SU-DHL-6 (cell line): ENCODE results near the gene OR6C76.

Experiments used
- EZH2phosphoT487 ChIP-seq: fragments of 200-600 bp; sonication (generic), shearing (Covaris generic); conservative IDR thresholded peaks from 2 replicates; pipeline ENCODE4 v1.6.1; 2018; ENCODE audit warnings: mild to moderate bottlenecking, antibody characterized with exemption, low read length, moderate library complexity, mixed read lengths
- TF ChIP-seq, protein P1 (sequence below): fragments of 200-600 bp; sonication (generic); IDR thresholded peaks from one replicate; pipeline ENCODE4 v1.5.1; 2017; ENCODE audit warnings: antibody characterized with exemption, mild to moderate bottlenecking, low read length, moderate library complexity; ENCODE audit not compliant: insufficient read depth, poor library complexity, severe bottlenecking

DNA sequence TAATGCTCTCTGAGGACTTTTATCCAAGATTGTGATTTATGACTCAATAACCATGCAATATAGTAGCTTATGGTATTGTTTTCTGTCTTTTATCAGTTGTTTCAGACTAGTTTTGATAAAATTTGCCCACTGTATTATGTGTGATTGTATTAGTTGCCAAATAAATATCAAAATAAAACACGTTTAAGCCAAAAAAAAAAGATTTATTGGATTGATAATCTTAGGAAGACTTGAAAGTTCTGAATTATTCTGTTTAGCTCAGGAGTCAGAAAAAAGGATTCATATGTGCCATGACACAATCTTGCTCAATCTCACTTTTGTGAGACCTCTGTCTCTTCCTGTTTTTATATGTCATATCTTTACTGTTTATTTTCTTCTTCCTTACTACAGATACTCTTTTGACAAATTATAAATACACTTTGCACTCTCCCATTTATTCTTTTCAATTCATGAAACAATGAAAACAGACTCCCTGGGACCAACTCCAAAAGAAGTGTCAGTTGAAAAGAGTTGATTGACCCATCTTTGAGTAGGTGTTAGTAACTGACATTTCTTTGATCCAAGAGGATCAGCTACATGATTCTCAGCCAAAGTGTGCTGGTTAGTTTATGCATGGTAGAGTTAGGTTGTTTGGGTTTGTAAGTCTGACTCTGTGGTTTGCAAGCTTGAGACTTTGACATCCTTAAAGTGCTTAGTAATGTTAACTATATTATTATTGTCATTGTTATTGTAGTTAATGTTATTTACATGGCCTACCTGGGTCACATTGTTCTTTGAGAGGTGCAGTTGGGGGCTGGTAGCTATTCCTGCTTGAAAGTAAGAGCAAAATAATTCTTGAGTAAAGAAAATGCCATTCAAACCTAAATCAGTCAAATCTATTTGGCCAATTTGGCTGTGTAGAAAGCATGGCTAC, 2.5 kb downstream of the OR6C76 start:
- TF ChIP-seq, protein P1, sequence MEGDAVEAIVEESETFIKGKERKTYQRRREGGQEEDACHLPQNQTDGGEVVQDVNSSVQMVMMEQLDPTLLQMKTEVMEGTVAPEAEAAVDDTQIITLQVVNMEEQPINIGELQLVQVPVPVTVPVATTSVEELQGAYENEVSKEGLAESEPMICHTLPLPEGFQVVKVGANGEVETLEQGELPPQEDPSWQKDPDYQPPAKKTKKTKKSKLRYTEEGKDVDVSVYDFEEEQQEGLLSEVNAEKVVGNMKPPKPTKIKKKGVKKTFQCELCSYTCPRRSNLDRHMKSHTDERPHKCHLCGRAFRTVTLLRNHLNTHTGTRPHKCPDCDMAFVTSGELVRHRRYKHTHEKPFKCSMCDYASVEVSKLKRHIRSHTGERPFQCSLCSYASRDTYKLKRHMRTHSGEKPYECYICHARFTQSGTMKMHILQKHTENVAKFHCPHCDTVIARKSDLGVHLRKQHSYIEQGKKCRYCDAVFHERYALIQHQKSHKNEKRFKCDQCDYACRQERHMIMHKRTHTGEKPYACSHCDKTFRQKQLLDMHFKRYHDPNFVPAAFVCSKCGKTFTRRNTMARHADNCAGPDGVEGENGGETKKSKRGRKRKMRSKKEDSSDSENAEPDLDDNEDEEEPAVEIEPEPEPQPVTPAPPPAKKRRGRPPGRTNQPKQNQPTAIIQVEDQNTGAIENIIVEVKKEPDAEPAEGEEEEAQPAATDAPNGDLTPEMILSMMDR, result no peak
- no peak for TF ChIP-seq EZH2phosphoT487
